Measurements from ENCODE around the gene SLC27A2.
"Not testable (repeated sequence)": the region's sequence is repeated elsewhere in the genome, so short reads cannot be mapped to it uniquely, and the experiment has no call there.

The SLC27A2 gene

GRCh38 chr15:50164458-50164857 is 17.5 kb upstream of the SLC27A2 start:
- DNase-seq, result no peak

GRCh38 chr15:50166216-50166615 is 15.8 kb upstream of the SLC27A2 start:
- no peak for DNase-seq

- DNase-seq, result no peak
Measured at GRCh38 chr15:50167110-50167509, 14.9 kb upstream of the SLC27A2 start.

- DNase-seq, result no peak
Measured at GRCh38 chr15:50168379-50168778, 13.6 kb upstream of the SLC27A2 start.

GRCh38 chr15:50168783-50169411 is 13.1 kb upstream of the SLC27A2 start:
- DNase-seq, result no peak

GRCh38 chr15:50172360-50172895 is 9.6 kb upstream of the SLC27A2 start:
- not testable (repeated sequence) for DNase-seq

GRCh38 chr15:50176869-50177268 is 5.1 kb upstream of the SLC27A2 start:
- no peak for DNase-seq

- no peak for DNase-seq
Measured at GRCh38 chr15:50180091-50180490, 1.9 kb upstream of the SLC27A2 start.

- no peak for DNase-seq
Measured at GRCh38 chr15:50180582-50180981, 1.4 kb upstream of the SLC27A2 start.

GRCh38 chr15:50181201-50181968 is 611 bp upstream of the SLC27A2 start:
- DNase-seq, result no peak

- peak; percentile 51 for DNase-seq
Measured at GRCh38 chr15:50182219-50183013, 420 bp downstream of the SLC27A2 start.

- no peak for DNase-seq
Measured at GRCh38 chr15:50183112-50183794, 1.3 kb downstream of the SLC27A2 start.

- DNase-seq, result no peak
Measured at GRCh38 chr15:50184863-50185504, 3.0 kb downstream of the SLC27A2 start.

- no peak for DNase-seq
Measured at GRCh38 chr15:50186090-50186489, 4.1 kb downstream of the SLC27A2 start.

GRCh38 chr15:50186752-50187151 is 4.8 kb downstream of the SLC27A2 start:
- no peak for DNase-seq

- DNase-seq, result no peak
Measured at GRCh38 chr15:50187525-50187924, 5.5 kb downstream of the SLC27A2 start.

- no peak for DNase-seq
Measured at GRCh38 chr15:50187997-50188396, 6.0 kb downstream of the SLC27A2 start.

GRCh38 chr15:50188793-50189192 is 6.8 kb downstream of the SLC27A2 start:
- not testable (repeated sequence) for DNase-seq

GRCh38 chr15:50189633-50190032 is 7.6 kb downstream of the SLC27A2 start:
- no peak for DNase-seq

- no peak for DNase-seq
Measured at GRCh38 chr15:50190166-50190570, 8.2 kb downstream of the SLC27A2 start.

GRCh38 chr15:50190723-50191122 is 8.7 kb downstream of the SLC27A2 start:
- DNase-seq, result no peak

GRCh38 chr15:50192164-50192563 is 10.2 kb downstream of the SLC27A2 start:
- no peak for DNase-seq

Measured in CD4-positive, alpha-beta T cell treated with Interferon gamma for 1 hour (primary cell).